ENCODE data around the gene GRIFIN.

GRIFIN gene

GRCh38 chr7:2508327-2509215, 32.4 kb upstream of the GRIFIN start:
- TF ChIP-seq POLR2A (IDR thresholded peaks at IDR 0.05; ENCODE audit: low read depth, low read length) = 0 out of 2 replicates have a peak, but pooled peaks have one; percentile 3
- DNase-seq (ENCODE audit: insufficient read length, low spot score) = no peak
- no peak for FAIRE-seq

GRCh38 chr7:2507917-2508306, 31.7 kb upstream of the GRIFIN start:
- FAIRE-seq (no peak), DNase-seq (ENCODE audit: insufficient read length, low spot score) (no peak)
- TF ChIP-seq POLR2A (IDR thresholded peaks at IDR 0.05; ENCODE audit: low read depth, low read length) = no peak

- DNase-seq (ENCODE audit: insufficient read length, low spot score) (no peak), FAIRE-seq (no peak)
Measured at GRCh38 chr7:2507208-2507916, 31.2 kb upstream of the GRIFIN start.

GRCh38 chr7:2505401-2505800, 29.2 kb upstream of the GRIFIN start:
- no peak for TF ChIP-seq POLR2A (IDR thresholded peaks at IDR 0.05; ENCODE audit: low read depth, low read length)
- FAIRE-seq = no peak
- no peak for DNase-seq (ENCODE audit: insufficient read length, low spot score)

More at GRCh38 chr7:2507208-2507916, 31.2 kb upstream of the GRIFIN start:
- no peak for TF ChIP-seq POLR2A (IDR thresholded peaks at IDR 0.05; ENCODE audit: low read depth, low read length)

GRCh38 chr7:2504889-2505375, 28.7 kb upstream of the GRIFIN start:
- FAIRE-seq (no peak), DNase-seq (ENCODE audit: insufficient read length, low spot score) (no peak)
- no peak for TF ChIP-seq POLR2A (IDR thresholded peaks at IDR 0.05; ENCODE audit: low read depth, low read length)

GRCh38 chr7:2504128-2504888, 28.1 kb upstream of the GRIFIN start:
- FAIRE-seq (no peak), DNase-seq (ENCODE audit: insufficient read length, low spot score) (no peak)
- TF ChIP-seq POLR2A (IDR thresholded peaks at IDR 0.05; ENCODE audit: low read depth, low read length) = no peak

GRCh38 chr7:2503056-2503941, 27.1 kb upstream of the GRIFIN start:
- TF ChIP-seq POLR2A (IDR thresholded peaks at IDR 0.05; ENCODE audit: low read depth, low read length) = no peak
- FAIRE-seq = no peak
- no peak for DNase-seq (ENCODE audit: insufficient read length, low spot score)

GRCh38 chr7:2502647-2502966, 26.4 kb upstream of the GRIFIN start:
- FAIRE-seq = no peak
- TF ChIP-seq POLR2A (IDR thresholded peaks at IDR 0.05; ENCODE audit: low read depth, low read length) = no peak

GRCh38 chr7:2501947-2502646, 25.9 kb upstream of the GRIFIN start:
- no peak for TF ChIP-seq POLR2A (IDR thresholded peaks at IDR 0.05; ENCODE audit: low read depth, low read length)
- no peak for FAIRE-seq
- no peak for DNase-seq (ENCODE audit: insufficient read length, low spot score)

More at GRCh38 chr7:2502647-2502966, 26.4 kb upstream of the GRIFIN start:
- DNase-seq (ENCODE audit: insufficient read length, low spot score) = no peak

GRCh38 chr7:2500701-2501100, 24.5 kb upstream of the GRIFIN start:
- TF ChIP-seq POLR2A (IDR thresholded peaks at IDR 0.05; ENCODE audit: low read depth, low read length) = no peak
- DNase-seq (ENCODE audit: insufficient read length, low spot score) (no peak), FAIRE-seq (no peak)

- FAIRE-seq (no peak), DNase-seq (ENCODE audit: insufficient read length, low spot score) (no peak)
- no peak for TF ChIP-seq POLR2A (IDR thresholded peaks at IDR 0.05; ENCODE audit: low read depth, low read length)
Measured at GRCh38 chr7:2499719-2500430, 23.7 kb upstream of the GRIFIN start.

GRCh38 chr7:2499181-2499580, 23.0 kb upstream of the GRIFIN start:
- FAIRE-seq (no peak), DNase-seq (ENCODE audit: insufficient read length, low spot score) (no peak)
- TF ChIP-seq POLR2A (IDR thresholded peaks at IDR 0.05; ENCODE audit: low read depth, low read length) = no peak
